ENCODE measurements around the gene PUSL1.

Gene PUSL1

GRCh38 chr1:1354271-1355247 is 46.2 kb downstream of the PUSL1 start:
- DNase-seq (ENCODE audit: low spot score): no peak

- no peak for DNase-seq (ENCODE audit: low spot score)
These were observed 47.0 kb downstream of the PUSL1 start for GRCh38 chr1:1355416-1355815.

DNA sequence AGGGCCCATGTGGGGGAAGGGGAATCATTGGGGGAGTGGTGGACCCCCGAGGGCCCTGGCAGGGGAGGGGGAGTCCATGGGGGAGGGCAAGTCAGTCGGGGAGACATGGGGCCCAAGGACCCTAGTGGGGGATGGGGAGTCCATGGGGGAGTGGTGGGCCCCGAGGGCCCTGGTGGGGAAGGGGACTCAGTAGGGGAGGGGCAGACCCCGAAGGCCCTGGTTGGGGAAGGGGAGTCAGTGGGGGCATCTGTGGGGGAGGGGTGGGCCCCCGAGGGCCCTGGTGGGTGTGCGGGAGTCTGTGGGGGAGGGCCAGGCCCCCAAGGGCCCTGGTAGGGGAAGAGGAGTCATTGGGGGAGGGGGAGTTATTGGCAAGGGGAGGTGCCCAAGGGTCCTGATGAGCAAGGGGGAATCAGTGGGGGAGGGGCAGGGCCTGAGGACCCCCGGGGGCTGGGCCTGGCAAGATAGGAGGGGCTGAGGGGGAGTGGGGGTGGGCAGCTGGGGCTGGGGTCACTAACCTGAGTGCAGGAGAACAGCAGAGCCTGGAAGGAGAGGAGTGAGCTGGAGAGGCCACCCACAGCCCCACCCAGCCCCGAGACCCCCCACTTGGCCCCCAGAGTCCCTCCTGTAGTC is 47.9 kb downstream of the PUSL1 start:
- DNase-seq (ENCODE audit: low spot score): no peak

- no peak for DNase-seq (ENCODE audit: low spot score)
These were observed 48.5 kb downstream of the PUSL1 start for GRCh38 chr1:1356796-1357401.

DNA sequence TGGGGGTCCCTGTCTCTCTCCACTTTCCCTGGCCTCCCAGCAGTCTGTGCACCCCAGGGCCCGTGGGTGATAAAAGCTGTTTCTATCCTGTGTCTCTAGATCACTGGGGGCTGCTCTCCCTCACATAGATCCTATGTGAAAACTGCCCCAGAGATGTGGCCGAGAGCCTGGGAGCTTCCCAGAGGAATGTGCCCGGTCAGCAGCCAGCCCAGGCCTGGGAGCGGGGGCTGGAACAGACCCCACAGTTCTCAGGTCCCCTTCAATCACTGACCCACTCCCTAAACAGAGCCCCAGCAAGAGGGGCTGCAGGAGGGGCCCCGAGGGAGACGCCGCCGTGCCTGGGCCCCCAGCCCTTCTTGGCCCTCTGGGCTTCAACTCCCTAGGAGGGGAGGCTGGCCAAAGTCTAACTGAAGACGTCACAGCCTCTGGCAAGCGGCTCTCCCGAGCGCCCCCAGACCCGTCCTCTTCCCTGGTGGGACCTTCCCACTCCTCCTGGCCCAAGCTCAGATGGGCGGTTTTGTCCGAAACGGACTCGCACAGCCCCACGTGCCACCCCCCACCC is 49.6 kb downstream of the PUSL1 start:
- DNase-seq (ENCODE audit: low spot score): no peak

DNA sequence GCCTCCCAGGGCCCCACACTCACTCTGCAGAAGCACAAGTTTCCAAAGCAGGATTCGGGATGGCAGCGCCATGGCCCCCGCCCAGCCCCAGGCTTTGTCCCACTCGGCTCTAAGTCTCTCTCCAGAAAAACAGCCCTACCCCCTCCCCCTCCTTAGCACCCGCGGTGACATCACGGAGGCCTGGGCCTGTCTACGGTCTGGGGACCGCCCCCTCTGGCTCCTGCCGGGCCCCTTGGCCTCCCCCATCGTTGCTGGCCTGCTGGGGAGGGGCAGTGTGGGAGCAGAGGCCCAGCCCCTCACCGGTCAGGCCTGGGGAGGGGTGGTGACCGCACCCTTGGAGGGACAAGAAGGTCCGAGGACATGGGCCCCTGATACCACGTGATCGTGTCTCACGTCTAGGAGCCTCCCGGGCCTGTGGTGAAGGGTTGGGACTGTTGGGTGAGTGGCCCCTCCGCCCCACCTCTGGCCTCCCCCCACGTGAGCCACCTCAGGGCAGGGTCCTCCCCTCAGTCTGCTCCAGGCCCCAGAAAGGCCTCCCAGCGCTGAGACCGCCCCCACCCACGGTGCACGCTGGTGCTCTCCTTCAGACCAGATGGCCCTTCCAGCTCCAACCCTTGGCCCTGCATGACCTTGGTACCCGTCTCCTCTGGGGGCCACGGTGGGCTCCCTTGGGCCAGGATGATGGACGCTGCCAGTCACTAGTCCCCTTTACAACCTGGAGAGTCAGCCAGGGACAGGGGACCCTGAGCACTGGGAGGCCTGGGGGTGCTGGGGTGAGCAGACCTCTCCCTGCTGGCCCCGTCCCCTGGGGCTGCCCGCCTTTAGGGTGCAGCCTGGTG is 50.3 kb downstream of the PUSL1 start, which contains the start of gene MXRA8:
Gene MXRA8, minus strand, starts transcription at position 123 of the 839 bp plus-strand sequence. Its CDS starts 51 bp downstream, at position 72.
- DNase-seq (ENCODE audit: low spot score): no peak

DNA sequence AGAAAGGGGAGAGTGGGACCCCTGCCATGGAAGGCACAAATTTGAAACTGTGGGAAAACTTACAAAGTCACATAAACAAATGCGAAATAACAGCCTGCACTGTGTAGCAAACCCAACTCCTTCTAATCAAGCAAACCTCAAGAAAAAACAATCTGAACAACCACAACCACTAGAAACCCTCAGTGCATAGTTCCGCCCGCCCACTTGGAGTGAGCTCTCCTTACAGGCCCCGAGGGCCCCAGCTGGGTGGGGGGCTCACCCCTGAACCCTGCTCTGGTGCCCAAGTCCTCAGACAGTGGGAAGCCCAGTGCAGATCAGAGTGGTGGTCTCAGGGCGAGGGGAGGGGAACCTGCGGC is 50.9 kb downstream of the PUSL1 start:
- no peak for DNase-seq (ENCODE audit: low spot score)

GRCh38 chr1:1359664-1360468 is 51.5 kb downstream of the PUSL1 start:
- no peak for DNase-seq (ENCODE audit: low spot score)

DNA sequence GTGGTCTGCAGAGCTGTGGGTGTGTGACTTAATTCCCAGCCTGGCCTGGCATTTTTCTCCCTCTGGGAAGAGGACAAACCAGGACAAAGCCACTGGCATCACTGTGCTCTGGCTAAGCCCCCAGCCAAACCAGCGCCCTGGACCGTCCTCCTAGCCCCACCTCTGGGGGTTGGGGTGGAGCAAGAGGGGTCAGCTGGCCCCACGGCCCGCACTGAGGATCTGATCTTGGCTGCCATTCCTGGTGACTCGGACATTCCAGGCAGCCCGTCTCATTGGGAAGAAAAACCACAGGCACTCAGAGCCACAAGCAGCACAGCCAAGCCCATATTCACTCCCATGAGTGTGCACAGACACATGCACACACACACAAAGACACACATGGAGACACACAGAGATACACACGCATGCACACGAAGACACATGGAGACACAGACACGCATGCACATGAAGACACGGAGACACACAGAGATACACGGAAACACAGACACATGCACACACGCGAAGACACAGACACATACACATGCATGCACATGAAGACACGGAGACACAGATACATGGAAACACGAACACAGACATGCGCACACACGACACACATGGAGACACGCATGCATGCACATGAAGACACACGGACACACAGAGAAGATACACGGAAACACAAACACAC is 52.2 kb downstream of the PUSL1 start:
- no peak for DNase-seq (ENCODE audit: low spot score)

Measured in CD4-positive, alpha-beta T cell treated with Interleukin-6 at 100 ng/mL for 8 hours (primary cell).